A549 (cell line): ENCODE results near the gene C19orf33.

ENCODE experiments used
- CEBPB ChIP-seq, 2 experiments: fragments of >200 bp in 1 of 2; sonication (Bioruptor Twin) in 1 of 2; formaldehyde crosslinking in 1 of 2; IDR thresholded peaks; 2 replicates each; pipeline ENCODE4 v1.6.1; 2012 to 2016
- EP300 ChIP-seq, 2 experiments: fragments of >200 bp; sonication (Bioruptor Twin); formaldehyde crosslinking; IDR thresholded peaks; 2 replicates in 1 of 2; 3 replicates in 1 of 2; pipeline ENCODE4 v1.6.1; 2016 to 2017
- ESRRA ChIP-seq: fragments of 150-350 bp; IDR thresholded peaks from 2 replicates; pipeline ENCODE4 v1.6.1; 2014; ENCODE audit warnings: mild to moderate bottlenecking, low read length, borderline replicate concordance
- MAZ ChIP-seq: fragments of 150-350 bp; IDR thresholded peaks from 2 replicates; pipeline ENCODE4 v1.6.1; 2014; ENCODE audit warnings: antibody characterized with exemption, low read depth, low read length, borderline replicate concordance
- MYC ChIP-seq: IDR thresholded peaks from 2 replicates; pipeline ENCODE4 v1.6.1; 2012; ENCODE audit warnings: mild to moderate bottlenecking, inconsistent platforms, low read length, improper control_type of control experiment, borderline replicate concordance
- NPAS2 ChIP-seq: fragments of 250-450 bp; sonication (Bioruptor Pico); IDR thresholded peaks from 2 replicates; pipeline ENCODE4 v1.8.0; 2022; ENCODE audit warnings: mild to moderate bottlenecking, moderate library complexity, borderline replicate concordance
- POLR2A ChIP-seq: IDR thresholded peaks from 2 replicates; pipeline ENCODE4 v1.6.1; 2012; ENCODE audit warnings: mild to moderate bottlenecking, low read length
- RAD21 ChIP-seq, 2 experiments: fragments of >200 bp in 1 of 2; sonication (Bioruptor Twin) in 1 of 2; formaldehyde crosslinking in 1 of 2; IDR thresholded peaks in 1 of 2; conservative IDR thresholded peaks in 1 of 2; 2 replicates in 1 of 2; 3 replicates in 1 of 2; pipeline ENCODE4 v1.6.1; 2012 to 2018; ENCODE audit warnings: inconsistent platforms in 1 of 2
- ZSCAN20 ChIP-seq: fragments of 250-450 bp; sonication (Bioruptor Pico); IDR thresholded peaks from 2 replicates; pipeline ENCODE4 v1.8.0; 2022; ENCODE audit warnings: mild to moderate bottlenecking, moderate library complexity
- TF ChIP-seq, protein P1 (sequence below): IDR thresholded peaks from 2 replicates; pipeline ENCODE4 v1.6.1; 2012
- TF ChIP-seq, protein P2 (sequence below): fragments of >200 bp; sonication (Bioruptor Twin); formaldehyde crosslinking; IDR thresholded peaks from 3 replicates; pipeline ENCODE4 v1.5.1; 2016

DNA sequence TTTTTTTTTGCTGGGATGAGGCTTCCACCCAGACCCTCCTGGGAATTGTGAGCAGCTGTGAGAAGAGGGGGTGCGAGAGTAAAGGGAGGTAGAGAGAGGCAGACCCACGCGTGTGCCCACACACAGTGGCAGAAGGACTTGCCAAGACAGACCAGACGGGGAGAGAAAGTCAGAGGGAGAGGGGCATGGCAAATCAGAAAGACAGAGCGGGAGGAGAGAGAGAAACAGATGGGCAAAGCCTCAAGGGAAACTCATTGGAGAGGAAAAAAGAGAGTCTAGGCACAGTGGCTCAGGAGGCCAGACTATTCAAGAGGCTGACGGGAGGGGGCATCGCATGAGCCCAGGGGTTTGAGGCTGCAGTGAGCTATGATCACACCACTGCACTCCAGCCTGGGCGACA is 48.6 kb downstream of the C19orf33 start:
- TF ChIP-seq EP300 (IDR thresholded peaks at IDR 0.05) (no peak), MYC (no peak), NPAS2 (no peak), POLR2A (no peak), ESRRA (no peak), MAZ (no peak), CEBPB (IDR thresholded peaks at IDR 0.05) (no peak), RAD21 (conservative IDR thresholded peaks at IDR 0.05 in 1 of 2, IDR thresholded peaks at IDR 0.05 in 1 of 2) (no peak), ZSCAN20 (CRISPR knock-in tag) (no peak)
- TF ChIP-seq, protein P1, sequence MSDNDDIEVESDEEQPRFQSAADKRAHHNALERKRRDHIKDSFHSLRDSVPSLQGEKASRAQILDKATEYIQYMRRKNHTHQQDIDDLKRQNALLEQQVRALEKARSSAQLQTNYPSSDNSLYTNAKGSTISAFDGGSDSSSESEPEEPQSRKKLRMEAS, result no peak
- TF ChIP-seq, protein P2, sequence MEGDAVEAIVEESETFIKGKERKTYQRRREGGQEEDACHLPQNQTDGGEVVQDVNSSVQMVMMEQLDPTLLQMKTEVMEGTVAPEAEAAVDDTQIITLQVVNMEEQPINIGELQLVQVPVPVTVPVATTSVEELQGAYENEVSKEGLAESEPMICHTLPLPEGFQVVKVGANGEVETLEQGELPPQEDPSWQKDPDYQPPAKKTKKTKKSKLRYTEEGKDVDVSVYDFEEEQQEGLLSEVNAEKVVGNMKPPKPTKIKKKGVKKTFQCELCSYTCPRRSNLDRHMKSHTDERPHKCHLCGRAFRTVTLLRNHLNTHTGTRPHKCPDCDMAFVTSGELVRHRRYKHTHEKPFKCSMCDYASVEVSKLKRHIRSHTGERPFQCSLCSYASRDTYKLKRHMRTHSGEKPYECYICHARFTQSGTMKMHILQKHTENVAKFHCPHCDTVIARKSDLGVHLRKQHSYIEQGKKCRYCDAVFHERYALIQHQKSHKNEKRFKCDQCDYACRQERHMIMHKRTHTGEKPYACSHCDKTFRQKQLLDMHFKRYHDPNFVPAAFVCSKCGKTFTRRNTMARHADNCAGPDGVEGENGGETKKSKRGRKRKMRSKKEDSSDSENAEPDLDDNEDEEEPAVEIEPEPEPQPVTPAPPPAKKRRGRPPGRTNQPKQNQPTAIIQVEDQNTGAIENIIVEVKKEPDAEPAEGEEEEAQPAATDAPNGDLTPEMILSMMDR, result no peak
